ENCODE data around the gene PPIL1.
"Not testable (repeated sequence)": the region's sequence is repeated elsewhere in the genome, so short reads cannot be mapped to it uniquely, and the experiment has no call there.

The PPIL1 gene

DNA sequence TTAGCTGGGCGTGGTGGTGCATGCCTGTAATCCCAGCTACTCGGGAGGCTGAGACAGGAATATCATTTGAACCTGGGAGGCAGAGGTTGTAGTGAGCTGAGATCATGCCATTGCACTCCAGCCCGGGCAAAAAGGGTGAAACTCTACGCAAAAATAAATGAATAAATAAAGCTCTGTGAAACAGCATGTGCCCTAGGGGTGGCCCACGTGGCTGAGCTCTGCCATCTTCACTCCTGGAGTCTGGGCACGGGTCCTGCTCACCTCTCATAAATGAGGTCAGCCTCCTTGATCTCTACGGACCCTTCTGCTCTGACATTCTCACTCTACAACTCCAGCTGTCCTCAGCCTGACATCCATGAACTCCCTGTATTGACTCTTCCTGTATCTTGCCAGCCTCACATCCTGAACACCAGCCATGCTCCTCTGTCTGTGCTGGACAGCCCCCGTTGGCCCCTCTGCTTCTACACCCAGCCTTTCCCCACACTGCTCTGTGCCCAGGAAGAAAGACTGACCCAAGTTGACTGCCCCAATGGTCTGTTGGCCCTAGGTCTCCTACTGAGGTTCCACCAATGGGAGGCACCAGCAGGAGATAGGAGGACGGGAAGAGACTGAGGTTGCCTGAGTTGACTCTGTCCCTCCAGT lies 57.3 kb downstream of the PPIL1 start:
- DNase-seq (ENCODE audit: low read depth in 2 of 2): no peak

DNA sequence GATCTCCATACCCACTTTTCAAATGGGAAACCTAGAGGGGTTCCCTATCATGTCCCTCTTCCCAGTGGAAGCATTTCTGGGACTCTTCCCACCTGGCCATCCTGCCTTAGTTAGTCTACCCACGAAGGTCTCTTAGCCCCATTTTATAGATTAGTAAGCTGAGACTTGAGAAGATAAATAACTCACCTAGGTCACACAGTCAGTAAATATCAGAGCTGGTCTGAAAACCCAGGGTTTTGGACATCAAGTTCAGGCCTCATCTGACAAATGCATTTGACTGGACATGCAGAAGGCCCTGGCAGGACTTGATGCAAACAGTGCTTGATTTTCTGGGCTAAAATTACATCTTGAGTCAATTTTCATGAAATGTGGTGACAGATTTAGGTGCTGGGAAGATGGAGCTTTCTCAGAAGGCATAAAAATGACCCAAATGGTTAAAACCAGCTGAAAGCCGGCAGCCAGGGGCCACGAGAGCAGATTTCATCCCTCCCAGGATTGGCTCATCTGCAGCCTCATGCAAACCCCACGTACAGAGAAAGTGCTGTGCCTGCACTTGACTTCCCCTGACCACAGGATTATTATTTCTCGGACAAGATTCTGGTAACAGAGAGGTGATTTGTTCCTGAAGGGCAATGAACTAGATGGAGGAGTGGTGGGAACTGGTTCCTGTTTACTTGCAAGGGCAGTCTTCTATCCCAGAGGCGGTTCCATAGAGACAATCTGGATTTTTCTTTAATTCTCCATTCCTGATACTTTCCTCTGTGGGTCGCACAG lies 58.5 kb downstream of the PPIL1 start:
- no peak for DNase-seq (ENCODE audit: low read depth in 2 of 2)

DNA sequence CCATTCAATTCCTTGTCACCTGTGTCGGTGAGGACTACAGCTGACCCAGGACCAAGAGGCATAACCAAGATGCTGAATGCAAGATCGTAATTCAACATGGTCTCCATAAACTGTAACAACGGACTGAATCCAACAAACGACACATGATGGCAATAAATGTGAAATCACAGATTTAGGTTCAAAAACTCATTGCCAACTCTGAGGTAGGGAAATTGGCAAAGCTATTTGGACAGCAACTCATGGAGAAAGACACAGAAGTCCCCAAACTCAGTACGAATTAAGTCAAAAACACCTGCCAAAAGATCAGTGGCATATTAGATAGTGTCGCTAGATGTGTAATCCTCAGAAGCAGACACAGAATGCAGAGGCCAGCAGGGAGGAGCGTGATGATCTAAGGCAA lies 60.4 kb downstream of the PPIL1 start:
- no peak for DNase-seq (ENCODE audit: low read depth in 2 of 2)

DNA sequence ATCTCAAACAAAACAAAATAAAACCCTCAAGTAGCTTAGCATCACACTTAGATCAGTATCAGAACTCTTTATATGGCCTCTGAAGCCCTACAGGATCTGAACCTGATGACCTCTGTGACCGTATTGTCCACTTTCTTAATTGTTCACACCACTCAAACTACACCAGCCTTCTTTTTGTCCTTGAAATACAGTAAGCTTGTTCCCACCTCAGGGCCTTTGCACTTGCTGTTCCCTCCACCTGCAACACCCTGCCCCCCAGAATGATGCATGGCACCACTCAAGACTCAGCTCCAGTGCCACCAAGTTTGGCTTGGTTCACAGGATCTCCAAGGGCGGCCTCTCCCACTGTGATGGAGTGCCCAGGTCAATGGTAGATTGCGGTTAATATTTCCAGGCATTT lies 61.1 kb downstream of the PPIL1 start:
- no peak for DNase-seq (ENCODE audit: low read depth in 2 of 2)

DNA sequence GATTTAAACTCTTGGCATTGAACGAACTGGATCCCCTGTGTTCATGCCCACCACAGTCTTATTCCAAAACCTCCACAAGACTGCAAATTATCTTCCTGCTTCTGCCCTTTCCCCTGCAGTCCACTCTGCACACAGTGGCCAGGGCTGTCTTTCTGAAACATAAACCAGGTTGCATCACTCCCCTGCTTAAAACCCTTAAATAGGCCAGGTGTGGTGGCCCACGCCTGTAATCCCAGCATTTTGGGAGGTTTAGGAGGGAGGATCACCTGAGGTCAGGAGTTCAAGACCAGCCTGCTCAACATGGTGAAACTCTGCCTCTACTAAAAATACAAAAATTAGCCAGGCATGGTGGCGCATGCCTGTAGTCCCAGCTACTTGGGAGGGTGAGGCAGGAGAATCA lies 61.6 kb downstream of the PPIL1 start:
- not testable (repeated sequence) for DNase-seq (ENCODE audit: low read depth in 2 of 2)

DNA sequence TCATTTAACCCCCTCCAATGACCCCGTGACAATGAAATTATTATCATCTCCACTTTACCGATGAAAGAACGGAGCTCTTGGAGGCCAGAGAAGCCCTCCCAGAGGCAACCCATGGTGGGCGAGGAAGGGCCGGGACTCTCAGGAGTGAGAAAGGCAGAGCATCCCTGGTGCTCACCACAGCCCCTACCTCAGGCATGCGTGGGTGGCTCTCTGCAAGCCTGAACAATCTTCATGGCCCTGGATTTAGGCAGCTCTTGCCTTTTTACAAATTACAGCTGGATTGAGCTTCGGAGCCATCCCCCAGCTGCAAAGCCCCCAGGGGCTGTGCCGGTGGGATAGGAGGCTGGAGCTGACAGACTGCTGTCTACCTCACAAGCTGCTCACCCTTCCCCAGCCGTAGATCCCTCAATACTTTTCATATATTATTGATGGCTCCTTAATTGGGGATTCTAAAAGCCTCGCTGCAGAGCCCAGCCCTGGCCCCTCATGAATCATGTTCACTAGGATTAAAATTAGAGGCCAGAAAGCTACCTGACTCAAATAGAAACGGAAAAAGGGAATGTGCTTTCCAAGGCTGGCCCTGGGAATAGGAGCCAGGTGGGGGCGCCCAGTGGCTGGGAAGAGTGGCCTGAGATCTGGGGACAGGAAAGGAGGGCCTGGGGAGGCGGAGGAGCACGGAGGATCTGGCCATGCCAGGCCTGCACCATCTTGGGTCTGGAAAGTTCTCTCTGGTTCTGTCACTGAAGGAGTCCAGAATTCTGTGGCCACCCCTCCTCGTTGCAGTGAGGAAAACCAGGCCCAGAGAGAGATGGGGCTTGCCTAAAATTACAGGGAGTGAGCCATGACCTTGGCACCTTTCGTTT lies 64.4 kb downstream of the PPIL1 start:
- no peak for DNase-seq (ENCODE audit: low read depth in 2 of 2)

DNA sequence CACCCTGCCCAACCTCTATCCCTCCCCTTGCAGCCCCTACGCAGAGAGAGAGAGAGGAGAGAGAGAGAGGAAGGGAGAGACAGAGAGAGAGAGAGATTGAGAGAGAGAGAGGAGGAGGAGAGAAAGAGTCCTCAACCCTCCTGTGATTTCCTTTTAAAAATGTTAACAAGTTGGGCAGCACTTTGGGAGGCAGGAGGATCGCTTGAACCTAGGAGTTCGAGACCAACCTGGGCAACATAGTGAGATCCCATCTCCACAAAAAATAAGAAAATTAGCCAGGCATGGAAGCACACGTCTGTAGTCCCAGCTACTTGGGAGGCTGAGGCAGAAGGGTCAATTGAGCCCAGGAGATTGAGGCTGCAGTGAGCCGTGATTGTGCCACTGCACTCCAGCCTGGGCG lies 65.4 kb downstream of the PPIL1 start:
- DNase-seq (ENCODE audit: low read depth in 2 of 2): no peak

DNA sequence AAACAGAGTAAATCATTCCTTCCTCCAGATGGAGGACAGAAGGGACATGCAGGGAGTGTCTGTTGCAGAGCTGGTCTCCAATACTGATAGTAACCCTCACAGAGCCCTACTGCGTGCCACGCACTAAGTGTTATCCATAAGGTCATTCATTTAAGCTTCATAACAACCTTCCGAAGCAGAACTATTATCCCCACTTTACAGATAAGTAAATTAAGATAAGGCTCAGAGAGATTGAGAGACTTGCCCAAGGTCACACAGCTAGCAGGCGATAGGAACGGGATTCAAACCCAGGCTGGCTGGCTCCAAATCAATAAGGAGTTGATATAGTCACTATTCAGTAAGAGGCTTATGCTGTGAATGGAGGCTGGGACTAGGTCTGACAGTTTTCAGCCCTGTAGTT lies 66.0 kb downstream of the PPIL1 start:
- DNase-seq (ENCODE audit: low read depth in 2 of 2): no peak

DNA sequence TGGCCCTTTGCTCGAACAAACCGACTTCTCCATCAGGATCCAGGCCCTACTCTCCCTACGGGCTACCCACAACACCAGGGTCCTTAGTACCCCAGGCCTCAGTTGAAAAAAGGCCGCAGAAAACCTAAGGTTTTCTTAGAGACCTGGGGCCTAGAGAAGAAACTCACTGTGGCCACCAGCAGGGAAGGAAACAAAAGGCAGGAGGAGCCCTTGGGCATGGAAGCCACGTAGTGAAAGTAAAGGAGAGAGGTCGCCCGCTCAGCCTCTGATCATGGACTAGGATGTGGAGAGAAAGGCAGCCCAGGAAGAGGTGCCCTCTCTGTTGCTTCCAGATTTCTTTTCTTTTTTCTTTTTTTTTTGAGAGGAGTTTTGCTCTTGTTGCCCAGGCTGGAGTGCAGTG lies 66.9 kb downstream of the PPIL1 start:
- no peak for DNase-seq (ENCODE audit: low read depth in 2 of 2)

DNA sequence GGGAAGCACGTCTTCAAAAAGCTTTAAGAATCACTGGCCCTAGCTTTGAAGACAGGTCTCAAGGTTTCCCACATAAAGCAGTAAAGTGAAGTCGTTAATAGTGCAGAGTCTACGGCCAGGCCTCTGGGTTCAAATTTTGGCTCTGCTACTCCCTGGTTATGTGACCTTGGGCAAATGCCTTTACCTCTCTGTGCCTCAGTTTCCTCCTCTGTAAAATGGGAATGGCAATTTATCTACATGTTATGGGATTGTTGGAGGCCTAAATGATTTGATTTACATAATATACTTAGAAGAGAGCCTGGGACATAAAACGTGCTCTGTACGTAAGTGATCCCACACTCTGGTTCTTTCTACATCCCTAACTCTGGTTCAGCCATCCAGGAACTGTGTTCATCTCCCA lies 67.5 kb downstream of the PPIL1 start:
- no peak for DNase-seq (ENCODE audit: low read depth in 2 of 2)

DNA sequence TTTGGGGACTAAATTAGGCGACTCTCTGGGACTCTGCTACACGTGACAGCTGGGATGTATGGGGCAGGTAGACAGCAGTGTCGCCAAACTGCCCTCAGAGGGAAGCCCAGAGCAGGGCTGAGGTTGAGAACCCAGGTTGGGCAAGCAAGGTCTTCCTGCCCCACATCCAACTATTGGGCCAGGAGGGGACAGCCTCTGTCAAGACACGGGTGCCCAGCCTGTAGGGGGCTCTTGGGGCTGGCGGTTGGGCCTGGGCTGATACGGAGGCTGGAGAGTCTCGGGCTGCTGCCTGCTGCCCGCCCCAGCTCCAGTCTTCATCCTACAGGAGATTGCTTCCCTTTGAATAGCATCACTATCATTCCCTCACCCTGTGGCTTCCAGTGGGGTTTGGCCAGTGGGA lies 68.7 kb downstream of the PPIL1 start:
- no peak for DNase-seq (ENCODE audit: low read depth in 2 of 2)

DNA sequence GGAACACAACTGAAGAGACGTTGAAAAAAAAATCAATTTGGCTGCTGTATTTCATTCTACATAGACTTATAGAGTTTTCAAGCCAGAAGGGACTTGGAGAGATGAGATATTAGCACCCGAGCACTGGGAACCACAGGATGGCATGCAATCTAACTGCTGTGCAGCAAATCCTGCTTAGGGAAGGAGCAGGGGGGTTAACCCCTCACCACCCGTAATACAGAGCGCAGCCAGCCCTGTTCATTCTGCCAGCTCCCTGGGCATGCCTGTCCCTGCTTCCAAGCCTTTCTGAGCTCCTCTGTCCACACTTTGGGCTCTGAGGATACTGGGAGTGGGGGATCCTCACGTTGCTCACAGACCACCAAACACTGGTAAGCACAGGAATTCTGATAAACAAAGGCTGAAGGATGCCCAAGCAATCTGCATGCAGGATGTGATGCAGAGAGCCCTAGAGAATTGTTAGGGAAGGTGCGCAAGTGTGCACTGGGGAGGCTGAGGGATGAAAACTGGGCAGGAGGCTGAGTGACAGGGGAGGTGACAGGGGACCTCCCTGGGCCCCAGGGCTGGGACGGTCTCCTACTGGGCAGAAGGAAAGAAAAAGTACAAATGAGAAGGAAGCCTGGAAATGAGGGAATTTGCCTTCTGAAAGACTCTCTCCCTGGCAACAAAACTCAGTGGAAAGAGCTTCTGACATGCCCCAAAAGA lies 69.4 kb downstream of the PPIL1 start:
- no peak for DNase-seq (ENCODE audit: low read depth in 2 of 2)

Measured in fibroblast of skin of left biceps (primary cell).